ENCODE results near the gene CNTNAP5. TPM values are rescaled to one million over a fixed set of nuclear protein-coding genes. Genes with fewer than 3 reads are reported as not detected.
A peak's percentile ranks its signal among the peaks of the same experiment; 100 is the strongest.

The CNTNAP5 gene
- total and polyA plus RNA-seq, 4 donors, result not detected

GRCh38 chr2:124713969-124714368, 688.9 kb downstream of the CNTNAP5 start:
- DNase-seq (ENCODE audit: low spot score), result no peak
- Histone ChIP-seq H3K4me3 (ENCODE audit: low read depth in 1 of 3, low read length in 3 of 3) (no peak overlapping the region), H3K4me1 (ENCODE audit: control insufficient read depth in 4 of 4, insufficient read depth in 4 of 4, low read length in 3 of 4) (no peaks in the 10 kb centered on the region), H3K9ac (ENCODE audit: low read depth in 1 of 2, low read length in 2 of 2) (no peak overlapping the region), H3K36me3 (ENCODE audit: control insufficient read depth in 4 of 4, insufficient read depth in 3 of 4, low read depth in 1 of 4, low read length in 3 of 4) (no peaks in the 10 kb centered on the region), H3K9me3 (ENCODE audit: control insufficient read depth in 4 of 4, low read length in 3 of 4) (peaks cover 0 to 4% (median 0%) of the 10 kb centered on the region in 4 donors), H3K27ac (ENCODE audit: low read depth in 1 of 2, low read length in 2 of 2) (no peak overlapping the region), H3K27me3 (ENCODE audit: control insufficient read depth in 4 of 4, insufficient read depth in 4 of 4, low read length in 3 of 4) (no peaks in the 10 kb centered on the region)
- TF ChIP-seq RXRA (IDR thresholded peaks at IDR 0.05) (no peak), TAF1 (conservative IDR thresholded peaks at IDR 0.05) (no peak), SP1 (IDR thresholded peaks at IDR 0.05) (no peak), GABPA (IDR thresholded peaks at IDR 0.05 in 1 of 2, conservative IDR thresholded peaks at IDR 0.05 in 1 of 2) (no peak), YY1 (IDR thresholded peaks at IDR 0.05) (no peak), FOXA1 (IDR thresholded peaks at IDR 0.05) (no peak), FOXA2 (IDR thresholded peaks at IDR 0.05) (no peak), EGR1 (IDR thresholded peaks at IDR 0.05; ENCODE audit: low read depth in 2 of 2) (no peak), RAD21 (IDR thresholded peaks at IDR 0.05) (no peak)
- 57% methylated on average over 2 of the region's 2 CpGs for WGBS

GRCh38 chr2:124725187-124725586, 700.1 kb downstream of the CNTNAP5 start:
- H3K4me3 ChIP-seq (ENCODE audit: low read depth in 1 of 3, low read length in 3 of 3), result no peak overlapping the region
- DNase-seq (ENCODE audit: low spot score), result no peak
- H3K27me3 ChIP-seq (ENCODE audit: control insufficient read depth in 4 of 4, insufficient read depth in 4 of 4, low read length in 3 of 4), result no peaks in the 10 kb centered on the region
- H3K4me1 ChIP-seq (ENCODE audit: control insufficient read depth in 4 of 4, insufficient read depth in 4 of 4, low read length in 3 of 4), result no peaks in the 10 kb centered on the region
- H3K9ac ChIP-seq (ENCODE audit: low read depth in 1 of 2, low read length in 2 of 2), result no peak overlapping the region
- TF ChIP-seq TAF1 (conservative IDR thresholded peaks at IDR 0.05) (no peak), YY1 (IDR thresholded peaks at IDR 0.05) (no peak)
- no peaks in the 10 kb centered on the region for H3K9me3 ChIP-seq (ENCODE audit: control insufficient read depth in 4 of 4, low read length in 3 of 4)
- no peak overlapping the region for H3K27ac ChIP-seq (ENCODE audit: low read depth in 1 of 2, low read length in 2 of 2)
- no peaks in the 10 kb centered on the region for H3K36me3 ChIP-seq (ENCODE audit: control insufficient read depth in 4 of 4, insufficient read depth in 3 of 4, low read depth in 1 of 4, low read length in 3 of 4)

- no peak for TF ChIP-seq FOXA2 (IDR thresholded peaks at IDR 0.05)
- TF ChIP-seq MAX (IDR thresholded peaks at IDR 0.05), result no peak
- no peak for TF ChIP-seq TAF1 (conservative IDR thresholded peaks at IDR 0.05)
- TF ChIP-seq ATF3 (IDR thresholded peaks at IDR 0.05), result no peak
- no peak overlapping the region for H3K27ac ChIP-seq (ENCODE audit: low read depth in 1 of 2, low read length in 2 of 2)
- DNase-seq (ENCODE audit: low spot score), result no peak
- H3K27me3 ChIP-seq (ENCODE audit: control insufficient read depth in 4 of 4, insufficient read depth in 4 of 4, low read length in 3 of 4), result peaks cover 0 to 2% (median 0%) of the 10 kb centered on the region in 4 donors
- WGBS, result 35% methylated on average over 2 of the region's 2 CpGs
- no peaks in the 10 kb centered on the region for H3K9me3 ChIP-seq (ENCODE audit: control insufficient read depth in 4 of 4, low read length in 3 of 4)
- no peak overlapping the region for H3K4me3 ChIP-seq (ENCODE audit: low read depth in 1 of 3, low read length in 3 of 3)
- H3K36me3 ChIP-seq (ENCODE audit: control insufficient read depth in 4 of 4, insufficient read depth in 3 of 4, low read depth in 1 of 4, low read length in 3 of 4), result no peaks in the 10 kb centered on the region
- no peaks in the 10 kb centered on the region for H3K4me1 ChIP-seq (ENCODE audit: control insufficient read depth in 4 of 4, insufficient read depth in 4 of 4, low read length in 3 of 4)
- no peak overlapping the region for H3K9ac ChIP-seq (ENCODE audit: low read depth in 1 of 2, low read length in 2 of 2)
Measured at GRCh38 chr2:124740636-124741035, 715.5 kb downstream of the CNTNAP5 start.

GRCh38 chr2:124753842-124754241, 728.8 kb downstream of the CNTNAP5 start:
- Histone ChIP-seq H3K36me3 (ENCODE audit: control insufficient read depth in 4 of 4, insufficient read depth in 3 of 4, low read depth in 1 of 4, low read length in 3 of 4) (no peaks in the 10 kb centered on the region), H3K4me1 (ENCODE audit: control insufficient read depth in 4 of 4, insufficient read depth in 4 of 4, low read length in 3 of 4) (no peaks in the 10 kb centered on the region), H3K4me3 (ENCODE audit: low read depth in 1 of 3, low read length in 3 of 3) (no peak overlapping the region), H3K9ac (ENCODE audit: low read depth in 1 of 2, low read length in 2 of 2) (no peak overlapping the region), H3K27ac (ENCODE audit: low read depth in 1 of 2, low read length in 2 of 2) (no peak overlapping the region), H3K9me3 (ENCODE audit: control insufficient read depth in 4 of 4, low read length in 3 of 4) (no peaks in the 10 kb centered on the region), H3K27me3 (ENCODE audit: control insufficient read depth in 4 of 4, insufficient read depth in 4 of 4, low read length in 3 of 4) (peaks cover 0 to 6% (median 0%) of the 10 kb centered on the region in 4 donors)
- WGBS, result 52% methylated on average over 3 of the region's 3 CpGs
- DNase-seq (ENCODE audit: low spot score), result no peak
- no peak for TF ChIP-seq HNF4G (IDR thresholded peaks at IDR 0.05)
- no peak for TF ChIP-seq TAF1 (conservative IDR thresholded peaks at IDR 0.05)
- TF ChIP-seq RAD21 (IDR thresholded peaks at IDR 0.05), result peak; percentile 43 to 59
